Renal pelvis (tissue), 4 donors: Measurements from ENCODE around the gene RND3. TPM values are rescaled to one million over a fixed set of nuclear protein-coding genes. Genes with fewer than 3 reads are reported as not detected.

Source experiments
- DNase-seq: peaks from one replicate; pipeline ENCODE4 v3.0.0-alpha.2; 2013
- polyA plus RNA-seq, 3 donors: library from polyadenylated mRNA; unstranded; fragments of 120-200 nt; gene quantifications; one replicate each; pipeline ENCODE4 v1.2.1, GENCODE V29; 2013; ENCODE audit not compliant: insufficient read length in 3 of 3

RND3 gene
- polyA plus RNA-seq, 3 donors, result 38.1 to 48.3 (median 45.9) TPM

GRCh38 chr2:150505178-150505577 is 17.7 kb upstream of the RND3 start:
- DNase-seq, result no peak

- no peak for DNase-seq
Observed at GRCh38 chr2:150495993-150496627, 8.6 kb upstream of the RND3 start.

- no peak for DNase-seq
Observed at GRCh38 chr2:150495001-150495400, 7.5 kb upstream of the RND3 start.

- DNase-seq, result no peak
Observed at GRCh38 chr2:150494234-150494945, 6.9 kb upstream of the RND3 start.

GRCh38 chr2:150491943-150492342 is 4.5 kb upstream of the RND3 start:
- DNase-seq, result no peak

GRCh38 chr2:150491430-150491829 is 4.0 kb upstream of the RND3 start:
- no peak for DNase-seq

- no peak for DNase-seq
Observed at GRCh38 chr2:150490466-150490865, 3.0 kb upstream of the RND3 start.

- DNase-seq, result peak; percentile 52
Observed at GRCh38 chr2:150486539-150487484, 655 bp downstream of the RND3 start.

- peak; percentile 65 for DNase-seq
Observed at GRCh38 chr2:150485871-150486538, 1.5 kb downstream of the RND3 start.

GRCh38 chr2:150485114-150485870 is 2.2 kb downstream of the RND3 start:
- DNase-seq, result peak; percentile 81

GRCh38 chr2:150484461-150485021 is 2.9 kb downstream of the RND3 start:
- DNase-seq, result no peak

GRCh38 chr2:150484006-150484405 is 3.5 kb downstream of the RND3 start:
- no peak for DNase-seq

GRCh38 chr2:150483532-150483931 is 3.9 kb downstream of the RND3 start:
- DNase-seq, result no peak

GRCh38 chr2:150482667-150483400 is 4.6 kb downstream of the RND3 start:
- no peak for DNase-seq

- no peak for DNase-seq
Observed at GRCh38 chr2:150482111-150482510, 5.4 kb downstream of the RND3 start.

GRCh38 chr2:150480971-150481830 is 6.3 kb downstream of the RND3 start:
- no peak for DNase-seq

- DNase-seq, result no peak
Observed at GRCh38 chr2:150480241-150480640, 7.2 kb downstream of the RND3 start.

- no peak for DNase-seq
Observed at GRCh38 chr2:150479075-150479915, 8.2 kb downstream of the RND3 start.
